Measurements from ENCODE around the gene ELMOD2.
A peak's percentile ranks its signal among the peaks of the same experiment; 100 is the strongest.
"Not testable (repeated sequence)": the region's sequence is repeated elsewhere in the genome, so short reads cannot be mapped to it uniquely, and the experiment has no call there.

The ELMOD2 gene

GRCh38 chr4:140523857-140524742 is at the start of gene ELMOD2:
TSS of gene ELMOD2 (plus strand) at chr4:140524168. CDS start at chr4:140525429, 1,261 bp downstream.
- peak; percentile 99 for DNase-seq (ENCODE audit: low spot score)

GRCh38 chr4:140483445-140483844 is 40.5 kb upstream of the ELMOD2 start:
- no peak for DNase-seq (ENCODE audit: low spot score)

GRCh38 chr4:140485939-140486338 is 38.0 kb upstream of the ELMOD2 start:
- DNase-seq (ENCODE audit: low spot score): no peak

GRCh38 chr4:140497405-140497746 is 26.6 kb upstream of the ELMOD2 start:
- DNase-seq (ENCODE audit: low spot score): no peak

GRCh38 chr4:140497747-140498636 is 26.0 kb upstream of the ELMOD2 start, which contains the start of gene MGAT4D:
TSS of gene MGAT4D (minus strand) at chr4:140498293. CDS start at chr4:140498222, 71 bp downstream.
- DNase-seq (ENCODE audit: low spot score): no peak

- no peak for DNase-seq (ENCODE audit: low spot score)
These were observed 24.6 kb upstream of the ELMOD2 start for GRCh38 chr4:140499391-140499790.

GRCh38 chr4:140504261-140504660 is 19.7 kb upstream of the ELMOD2 start:
- no peak for DNase-seq (ENCODE audit: low spot score)

GRCh38 chr4:140513765-140514164 is 10.2 kb upstream of the ELMOD2 start:
- not testable (repeated sequence) for DNase-seq (ENCODE audit: low spot score)

- DNase-seq (ENCODE audit: low spot score): no peak
These were observed 8.5 kb upstream of the ELMOD2 start for GRCh38 chr4:140515423-140515822.

GRCh38 chr4:140523370-140523856 is 555 bp upstream of the ELMOD2 start:
- DNase-seq (ENCODE audit: low spot score): no peak

- no peak for DNase-seq (ENCODE audit: low spot score)
These were observed 5.5 kb downstream of the ELMOD2 start for GRCh38 chr4:140529434-140529833.

GRCh38 chr4:140533951-140534480 is 10.0 kb downstream of the ELMOD2 start:
- DNase-seq (ENCODE audit: low spot score): no peak

GRCh38 chr4:140556372-140557085 is 32.6 kb downstream of the ELMOD2 start:
- DNase-seq (ENCODE audit: low spot score): no peak

GRCh38 chr4:140557831-140558435 is 34.0 kb downstream of the ELMOD2 start:
- no peak for DNase-seq (ENCODE audit: low spot score)

- no peak for DNase-seq (ENCODE audit: low spot score)
These were observed 35.7 kb downstream of the ELMOD2 start for GRCh38 chr4:140559696-140560095.

GRCh38 chr4:140568507-140569306 is 44.7 kb downstream of the ELMOD2 start, which contains the start of gene UCP1:
TSS of gene UCP1 (minus strand) at chr4:140568961. CDS start at chr4:140568729, 232 bp downstream.
- peak; percentile 35 for DNase-seq (ENCODE audit: low spot score)

- DNase-seq (ENCODE audit: low spot score): no peak
These were observed 45.3 kb downstream of the ELMOD2 start for GRCh38 chr4:140569307-140569638.

GRCh38 chr4:140571620-140572019 is 47.7 kb downstream of the ELMOD2 start:
- DNase-seq (ENCODE audit: low spot score): no peak

GRCh38 chr4:140575489-140575888 is 51.5 kb downstream of the ELMOD2 start:
- DNase-seq (ENCODE audit: low spot score): no peak

- DNase-seq (ENCODE audit: low spot score): no peak
These were observed 55.3 kb downstream of the ELMOD2 start for GRCh38 chr4:140579278-140579677.

Measured in AG08396 (cell line).